ENCODE data around the gene ANKRD13C.

Gene ANKRD13C

DNA sequence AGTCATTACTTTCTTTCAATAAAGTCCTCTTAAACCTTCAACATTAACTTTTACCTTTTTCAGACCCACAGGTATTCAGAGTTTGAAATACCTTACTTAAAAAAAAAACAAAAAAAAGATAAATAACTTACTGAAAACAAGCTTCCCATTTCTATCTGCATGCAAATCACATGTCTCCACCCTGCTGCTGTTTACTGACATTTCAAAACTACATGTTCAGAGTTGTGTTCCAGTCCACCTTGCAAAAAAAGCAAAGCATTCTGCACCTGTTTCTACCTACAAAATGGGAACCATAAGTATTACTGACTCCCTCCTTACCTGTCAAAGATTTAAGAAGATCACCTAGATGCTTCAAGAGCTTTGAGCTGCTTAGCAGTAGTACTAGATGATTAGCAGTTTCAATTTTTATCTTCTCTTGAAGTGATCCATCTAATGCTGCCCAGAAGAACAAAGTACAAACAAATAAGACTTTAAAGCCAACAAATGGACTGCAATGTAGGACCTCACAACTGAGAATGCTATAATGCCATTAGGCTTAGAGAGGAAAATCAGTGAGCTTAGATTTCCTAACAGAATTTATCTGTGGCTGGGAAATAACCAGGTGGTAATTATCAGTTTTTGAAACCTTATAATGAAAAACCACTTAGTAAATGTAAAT lies 61.2 kb downstream of the ANKRD13C start:
- H3K4me3 ChIP-seq (ENCODE audit: low read depth, low read length), result no peak overlapping the region
- no peaks in the 10 kb centered on the region for H3K36me3 ChIP-seq
- no peaks in the 10 kb centered on the region for H3K27me3 ChIP-seq
- no peaks in the 10 kb centered on the region for H3K4me1 ChIP-seq
- no peaks in the 10 kb centered on the region for H3K9me3 ChIP-seq
- no peak for DNase-seq
- TF ChIP-seq, protein P1, sequence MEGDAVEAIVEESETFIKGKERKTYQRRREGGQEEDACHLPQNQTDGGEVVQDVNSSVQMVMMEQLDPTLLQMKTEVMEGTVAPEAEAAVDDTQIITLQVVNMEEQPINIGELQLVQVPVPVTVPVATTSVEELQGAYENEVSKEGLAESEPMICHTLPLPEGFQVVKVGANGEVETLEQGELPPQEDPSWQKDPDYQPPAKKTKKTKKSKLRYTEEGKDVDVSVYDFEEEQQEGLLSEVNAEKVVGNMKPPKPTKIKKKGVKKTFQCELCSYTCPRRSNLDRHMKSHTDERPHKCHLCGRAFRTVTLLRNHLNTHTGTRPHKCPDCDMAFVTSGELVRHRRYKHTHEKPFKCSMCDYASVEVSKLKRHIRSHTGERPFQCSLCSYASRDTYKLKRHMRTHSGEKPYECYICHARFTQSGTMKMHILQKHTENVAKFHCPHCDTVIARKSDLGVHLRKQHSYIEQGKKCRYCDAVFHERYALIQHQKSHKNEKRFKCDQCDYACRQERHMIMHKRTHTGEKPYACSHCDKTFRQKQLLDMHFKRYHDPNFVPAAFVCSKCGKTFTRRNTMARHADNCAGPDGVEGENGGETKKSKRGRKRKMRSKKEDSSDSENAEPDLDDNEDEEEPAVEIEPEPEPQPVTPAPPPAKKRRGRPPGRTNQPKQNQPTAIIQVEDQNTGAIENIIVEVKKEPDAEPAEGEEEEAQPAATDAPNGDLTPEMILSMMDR (IDR thresholded peaks at IDR 0.05; ENCODE audit: low read depth, low read length), result no peak

DNA sequence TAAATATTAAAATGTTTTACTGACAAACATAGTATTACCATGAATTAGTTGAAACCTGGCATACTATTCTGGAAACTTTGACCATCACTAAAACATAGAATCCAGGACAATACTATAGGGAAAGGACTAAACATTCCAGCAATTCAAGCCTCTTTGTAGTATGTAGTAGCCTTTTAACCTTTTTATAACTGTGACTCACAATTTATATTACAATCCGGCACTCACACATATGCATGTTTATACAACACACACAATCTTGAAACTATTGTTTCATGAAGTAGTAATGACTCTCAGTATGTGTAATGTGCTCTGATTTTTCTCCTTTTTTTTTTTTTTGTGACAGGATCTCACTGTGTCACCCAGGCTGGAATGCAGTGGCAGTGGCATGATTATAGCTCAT lies 64.3 kb downstream of the ANKRD13C start:
- no peaks in the 10 kb centered on the region for H3K4me1 ChIP-seq
- no peaks in the 10 kb centered on the region for H3K9me3 ChIP-seq
- no peaks in the 10 kb centered on the region for H3K36me3 ChIP-seq
- H3K27me3 ChIP-seq, result no peaks in the 10 kb centered on the region
- no peak overlapping the region for H3K4me3 ChIP-seq (ENCODE audit: low read depth, low read length)
- no peak for DNase-seq
- TF ChIP-seq, protein P1 (IDR thresholded peaks at IDR 0.05; ENCODE audit: low read depth, low read length), result no peak

DNA sequence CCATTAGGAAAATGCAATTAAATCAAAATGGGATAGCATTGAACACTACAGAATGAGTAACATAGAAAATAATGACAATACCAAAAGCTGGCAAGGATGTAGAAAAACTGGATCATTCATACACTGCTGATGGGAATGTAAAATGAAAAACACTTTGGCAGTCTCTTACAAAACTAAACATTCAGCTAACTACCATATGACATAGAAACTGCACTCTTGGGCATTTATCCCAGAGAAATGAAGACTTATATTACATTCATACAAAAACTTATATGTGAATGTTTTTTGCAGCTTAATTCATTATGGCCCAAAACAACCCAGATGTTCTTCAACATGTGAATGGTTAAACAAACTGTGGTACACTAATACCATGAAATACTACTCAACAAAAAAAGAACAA lies 66.4 kb downstream of the ANKRD13C start:
- H3K4me1 ChIP-seq, result no peaks in the 10 kb centered on the region
- no peak overlapping the region for H3K4me3 ChIP-seq (ENCODE audit: low read depth, low read length)
- H3K9me3 ChIP-seq, result no peaks in the 10 kb centered on the region
- no peaks in the 10 kb centered on the region for H3K36me3 ChIP-seq
- no peak for DNase-seq
- no peaks in the 10 kb centered on the region for H3K27me3 ChIP-seq
- TF ChIP-seq, protein P1 (IDR thresholded peaks at IDR 0.05; ENCODE audit: low read depth, low read length), result no peak

DNA sequence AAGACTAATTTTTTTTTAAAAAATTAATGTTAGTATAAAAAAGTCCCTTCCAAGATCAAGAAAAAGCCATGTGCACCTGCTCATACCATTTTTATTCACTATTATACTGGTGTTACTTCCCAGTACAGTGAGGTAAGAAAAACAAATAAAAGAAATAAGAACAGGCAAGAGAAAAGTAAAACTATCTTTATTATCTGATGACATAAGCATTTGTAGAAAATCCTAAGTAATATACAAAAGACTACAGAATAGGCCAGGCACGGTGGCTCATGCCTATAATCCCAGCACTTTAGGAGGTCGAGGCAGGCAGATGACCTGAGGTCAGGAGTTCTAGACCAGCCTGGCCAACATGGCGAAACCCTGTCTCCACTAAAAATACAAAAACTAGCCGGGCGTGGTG lies 68.1 kb downstream of the ANKRD13C start:
- no peak for DNase-seq
- Histone ChIP-seq H3K4me1 (no peaks in the 10 kb centered on the region), H3K4me3 (ENCODE audit: low read depth, low read length) (no peak overlapping the region), H3K9me3 (no peaks in the 10 kb centered on the region), H3K27me3 (no peaks in the 10 kb centered on the region), H3K36me3 (no peaks in the 10 kb centered on the region)
- TF ChIP-seq, protein P1 (IDR thresholded peaks at IDR 0.05; ENCODE audit: low read depth, low read length), result no peak

DNA sequence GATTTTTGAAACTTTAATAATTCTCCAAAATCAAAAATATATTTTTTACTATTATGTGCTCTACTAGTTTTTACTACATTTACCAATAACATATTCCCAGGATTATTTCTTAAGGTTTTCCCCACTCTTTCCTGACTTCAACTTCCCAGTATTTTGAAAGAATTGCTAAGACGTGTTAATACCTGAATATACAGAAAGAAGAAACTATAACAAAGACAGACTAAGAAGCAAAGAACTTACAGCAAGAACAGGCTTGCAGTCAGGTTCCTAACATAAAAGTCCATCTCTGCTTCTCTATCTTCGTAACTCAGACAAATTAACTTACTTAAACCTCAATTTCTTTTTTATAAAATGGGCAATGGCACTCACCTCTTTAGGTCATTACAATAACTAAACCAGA lies 70.2 kb downstream of the ANKRD13C start:
- no peak for DNase-seq
- H3K36me3 ChIP-seq, result no peaks in the 10 kb centered on the region
- no peaks in the 10 kb centered on the region for H3K4me1 ChIP-seq

DNA sequence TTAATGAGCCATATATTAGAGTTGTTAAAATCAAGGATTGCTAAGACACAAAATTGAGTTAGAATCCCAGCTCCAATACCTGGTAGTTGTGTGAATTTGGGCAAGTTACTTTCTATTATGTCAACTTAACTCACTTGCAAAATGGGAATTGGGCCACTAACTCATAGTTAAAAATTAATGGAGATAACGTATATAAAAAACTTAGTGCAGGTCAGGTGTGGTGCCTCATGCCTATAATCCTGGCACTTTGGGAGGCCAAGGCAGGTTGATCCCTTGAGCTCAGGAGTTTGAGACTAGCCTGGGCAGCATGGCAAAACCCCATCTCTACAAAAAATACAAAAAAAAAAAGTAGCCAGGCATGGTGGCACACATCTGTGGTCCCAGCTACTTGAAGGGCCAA lies 75.8 kb downstream of the ANKRD13C start:
- Histone ChIP-seq H3K27me3 (no peaks in the 10 kb centered on the region), H3K4me1 (no peaks in the 10 kb centered on the region), H3K9me3 (no peaks in the 10 kb centered on the region), H3K36me3 (no peaks in the 10 kb centered on the region), H3K4me3 (ENCODE audit: low read depth, low read length) (no peak overlapping the region)
- TF ChIP-seq, protein P1 (IDR thresholded peaks at IDR 0.05; ENCODE audit: low read depth, low read length), result no peak
- DNase-seq, result no peak

More for the DNA sequence above, 70.2 kb downstream of the ANKRD13C start:
- no peaks in the 10 kb centered on the region for H3K9me3 ChIP-seq
- H3K27me3 ChIP-seq, result no peaks in the 10 kb centered on the region
- TF ChIP-seq, protein P1 (IDR thresholded peaks at IDR 0.05; ENCODE audit: low read depth, low read length), result no peak
- H3K4me3 ChIP-seq (ENCODE audit: low read depth, low read length), result no peak overlapping the region

Measured in BE2C (cell line).